Measurements from ENCODE around the gene TRIO.

GRCh38 chr5:14270209-14270702 lies 127.1 kb downstream of the TRIO start:
- TF ChIP-seq CTCF (IDR thresholded peaks at IDR 0.05; ENCODE audit: poor library complexity) = peak; percentile 83
- no peak for TF ChIP-seq EZH2phosphoT487 (IDR thresholded peaks at IDR 0.05; ENCODE audit: low read depth, severe bottlenecking, unreplicated experiment)
